ENCODE measurements around the gene GPHB5.

- TF ChIP-seq CTCF (IDR thresholded peaks at IDR 0.05; ENCODE audit: low read depth, low read length, missing input control) (no peak), EGR1 (IDR thresholded peaks at IDR 0.05; ENCODE audit: low read depth in 2 of 2) (no peak), TAF1 (conservative IDR thresholded peaks at IDR 0.05) (no peak), REST (IDR thresholded peaks at IDR 0.05) (no peak), MAX (IDR thresholded peaks at IDR 0.05) (no peak), ZBTB33 (IDR thresholded peaks at IDR 0.05) (no peak)
These were observed 32.7 kb downstream of the GPHB5 start for GRCh38 chr14:63286071-63286470.
